Skin of body (tissue), 1 donor: Measurements from ENCODE around the gene HGFAC. TPM values are rescaled to one million over a fixed set of nuclear protein-coding genes. Genes with fewer than 3 reads are reported as not detected.

Experiments
- total RNA-seq: library from RNA; depleted of rRNA; stranded (reverse); fragments of >200 nt; gene quantifications from one replicate; pipeline ENCODE4 v1.2.3, GENCODE V29; 2014

Gene HGFAC
- total RNA-seq, 1 donor from 2014 or later: 0.20 TPM

Other genes starting within 250 kb of the HGFAC start
- gene MSANTD1, start 192.8 kb upstream of the HGFAC start, total RNA-seq: 0.39 TPM
- 35.0 TPM for gene RGS12, start 148.9 kb upstream of the HGFAC start, total RNA-seq
- gene DOK7, start 21.3 kb downstream of the HGFAC start, total RNA-seq: 0.99 TPM
- 38.8 TPM for gene LRPAP1, start 90.5 kb downstream of the HGFAC start, total RNA-seq